ENCODE data around the gene USP10. TPM values are rescaled to one million over a fixed set of nuclear protein-coding genes. Genes with fewer than 3 reads are reported as not detected.

Gene USP10
- total RNA-seq, 1 donor from 2014 or later: 33.7 TPM

GRCh38 chr16:84753412-84754326, 53.9 kb downstream of the USP10 start:
- TF ChIP-seq CTCF (IDR thresholded peaks at IDR 0.05; ENCODE audit: insufficient read depth, low read length, severe bottlenecking): no peak
- DNase-seq (ENCODE audit: low read depth) (no peak), FAIRE-seq (no peak)
- H3K27me3 ChIP-seq (ENCODE audit: control insufficient read depth, insufficient read depth, low read length): no peaks in the 10 kb centered on the region
- no peak overlapping the region for H3K4me3 ChIP-seq (ENCODE audit: low read depth, low read length)
- H3K36me3 ChIP-seq (ENCODE audit: control insufficient read depth, insufficient read depth, low read length): peaks cover 2% of the 10 kb centered on the region

- Histone ChIP-seq H3K4me3 (ENCODE audit: low read depth, low read length) (no peak overlapping the region), H3K27me3 (ENCODE audit: control insufficient read depth, insufficient read depth, low read length) (no peaks in the 10 kb centered on the region), H3K36me3 (ENCODE audit: control insufficient read depth, insufficient read depth, low read length) (peaks cover 4% of the 10 kb centered on the region)
- no peak for FAIRE-seq
- peak; percentile 72 for TF ChIP-seq CTCF (IDR thresholded peaks at IDR 0.05; ENCODE audit: insufficient read depth, low read length, severe bottlenecking)
- DNase-seq (ENCODE audit: low read depth): peak; percentile 85
Measured at GRCh38 chr16:84754353-84754856, 54.6 kb downstream of the USP10 start.

GRCh38 chr16:84754956-84755672, 55.3 kb downstream of the USP10 start:
- DNase-seq (ENCODE audit: low read depth) (peak; percentile 77), FAIRE-seq (no peak)
- Histone ChIP-seq H3K36me3 (ENCODE audit: control insufficient read depth, insufficient read depth, low read length) (peaks cover 8% of the 10 kb centered on the region), H3K27me3 (ENCODE audit: control insufficient read depth, insufficient read depth, low read length) (no peaks in the 10 kb centered on the region), H3K4me3 (ENCODE audit: low read depth, low read length) (no peak overlapping the region)
- no peak for TF ChIP-seq CTCF (IDR thresholded peaks at IDR 0.05; ENCODE audit: insufficient read depth, low read length, severe bottlenecking)

- Histone ChIP-seq H3K36me3 (ENCODE audit: control insufficient read depth, insufficient read depth, low read length) (peaks cover 12% of the 10 kb centered on the region), H3K27me3 (ENCODE audit: control insufficient read depth, insufficient read depth, low read length) (no peaks in the 10 kb centered on the region), H3K4me3 (ENCODE audit: low read depth, low read length) (no peak overlapping the region)
- no peak for TF ChIP-seq CTCF (IDR thresholded peaks at IDR 0.05; ENCODE audit: insufficient read depth, low read length, severe bottlenecking)
- no peak for FAIRE-seq
- no peak for DNase-seq (ENCODE audit: low read depth)
Measured at GRCh38 chr16:84756830-84757229, 57.0 kb downstream of the USP10 start.

GRCh38 chr16:84758627-84759026, 58.8 kb downstream of the USP10 start:
- DNase-seq (ENCODE audit: low read depth): no peak
- H3K27me3 ChIP-seq (ENCODE audit: control insufficient read depth, insufficient read depth, low read length): no peaks in the 10 kb centered on the region
- H3K4me3 ChIP-seq (ENCODE audit: low read depth, low read length): no peak overlapping the region
- peaks cover 15% of the 10 kb centered on the region for H3K36me3 ChIP-seq (ENCODE audit: control insufficient read depth, insufficient read depth, low read length)
- no peak for FAIRE-seq
- TF ChIP-seq CTCF (IDR thresholded peaks at IDR 0.05; ENCODE audit: insufficient read depth, low read length, severe bottlenecking): no peak

Measured in bronchial epithelial cell (primary cell).